HepG2 (cell line): ENCODE measurements around the gene WDR54. TPM values are rescaled to one million over a fixed set of nuclear protein-coding genes. Genes with fewer than 3 reads are reported as not detected.

ENCODE experiments used
- ESRRA ChIP-seq: sonication (generic); formaldehyde crosslinking; IDR thresholded peaks from 2 replicates; pipeline ENCODE4 v1.5.1; 2020; ENCODE audit warnings: mild to moderate bottlenecking, low read depth, missing genetic modification reagents
- IRF9 ChIP-seq: sonication (generic); formaldehyde crosslinking; IDR thresholded peaks from 2 replicates; pipeline ENCODE4 v1.8.0; 2022; ENCODE audit warnings: missing genetic modification reagents, mild to moderate bottlenecking, borderline replicate concordance
- POLR2AphosphoS5 ChIP-seq: IDR thresholded peaks from 2 replicates; pipeline ENCODE4 v1.6.1; 2012; ENCODE audit warnings: low read depth, low read length
- RBFOX2 ChIP-seq: fragments of 200-400 bp; formaldehyde crosslinking; IDR thresholded peaks from 2 replicates; pipeline ENCODE4 v1.6.1; 2017; ENCODE audit warnings: low read depth, mild to moderate bottlenecking, low read length
- RBM22 ChIP-seq: fragments of 200-400 bp; formaldehyde crosslinking; optimal IDR thresholded peaks from 2 replicates; pipeline ENCODE3; 2017; ENCODE audit warnings: mild to moderate bottlenecking, low read length, moderate library complexity
- TARDBP ChIP-seq: sonication (generic); formaldehyde crosslinking; IDR thresholded peaks from 2 replicates; pipeline ENCODE4 v1.8.0; 2022; ENCODE audit warnings: mild to moderate bottlenecking, missing genetic modification reagents
- THRA ChIP-seq: sonication (generic); formaldehyde crosslinking; IDR thresholded peaks from 2 replicates; pipeline ENCODE4 v1.4.0; 2020; ENCODE audit warnings: missing genetic modification reagents, borderline replicate concordance
- ZBTB49 ChIP-seq: sonication (generic); formaldehyde crosslinking; IDR thresholded peaks from 2 replicates; pipeline ENCODE4 v1.4.0; 2020; ENCODE audit warnings: missing genetic modification reagents, borderline replicate concordance
- ZNF234 ChIP-seq: sonication (generic); formaldehyde crosslinking; conservative IDR thresholded peaks from 2 replicates; pipeline ENCODE4 v1.5.1; 2020; ENCODE audit warnings: mild to moderate bottlenecking, missing genetic modification reagents
- ZNF33A ChIP-seq: sonication (generic); formaldehyde crosslinking; IDR thresholded peaks from 2 replicates; pipeline ENCODE4 v1.5.1; 2020; ENCODE audit warnings: missing genetic modification reagents, mild to moderate bottlenecking, moderate library complexity, borderline replicate concordance
- ZNF414 ChIP-seq: sonication (generic); formaldehyde crosslinking; IDR thresholded peaks from 2 replicates; pipeline ENCODE4 v1.5.0; 2020; ENCODE audit warnings: missing genetic modification reagents
- ZNF431 ChIP-seq: sonication (generic); formaldehyde crosslinking; IDR thresholded peaks from 2 replicates; pipeline ENCODE4 v1.9.0; 2022; ENCODE audit warnings: missing genetic modification reagents, low read depth, mild to moderate bottlenecking, borderline replicate concordance
- ZNF441 ChIP-seq: sonication (generic); formaldehyde crosslinking; IDR thresholded peaks from 2 replicates; pipeline ENCODE4 v1.7.0; 2021; ENCODE audit warnings: missing genetic modification reagents, borderline replicate concordance
- ZNF552 ChIP-seq: sonication (generic); formaldehyde crosslinking; IDR thresholded peaks from 2 replicates; pipeline ENCODE4 v1.9.0; 2022; ENCODE audit warnings: missing genetic modification reagents, mild to moderate bottlenecking, borderline replicate concordance
- ZNF563 ChIP-seq: sonication (generic); formaldehyde crosslinking; IDR thresholded peaks from 2 replicates; pipeline ENCODE4 v1.8.0; 2022; ENCODE audit warnings: mild to moderate bottlenecking, moderate library complexity, missing genetic modification reagents
- polyA plus RNA-seq, 8 experiments: library from polyadenylated mRNA; depleted of rRNA in 3 of 8; stranded (reverse) in 7 of 8; unstranded in 1 of 8; fragments of >200 nt; fragmentation: Illumina TruSeq in 4 of 8; extraction: Trizol in 4 of 8; gene quantifications; 2 replicates each; pipeline versions ENCODE4 v1.2.1 to v1.2.3, GENCODE V29; 2011 to 2016; ENCODE audit warnings: low read depth in 4 of 8, missing spikeins in 1 of 8, mixed read lengths in 1 of 8; ENCODE audit not compliant: insufficient read depth in 1 of 8
- total RNA-seq, 5 experiments: library from RNA; depleted of rRNA; stranded (reverse); fragments of >200 nt; fragmentation: Illumina TruSeq; extraction: Trizol; gene quantifications; 2 replicates each; pipeline ENCODE4 v1.2.3, GENCODE V29; 2016; ENCODE audit warnings: low read depth in 1 of 5

Gene WDR54
- total and polyA plus RNA-seq, 2 of the 13 experiments (the other 11 are each of a cell fraction or from before 2014, with no cell fraction given): 2.0 to 17.3 TPM

GRCh38 chr2:74425523-74425922, 4.0 kb downstream of the WDR54 start (continued):
- TF ChIP-seq ZNF431 (CRISPR knock-in tag) (no peak), ZNF33A (CRISPR knock-in tag) (no peak), THRA (CRISPR knock-in tag) (peak; percentile 51; the same call in 1 of the 2 replicates), IRF9 (CRISPR knock-in tag) (0 out of 2 replicates have a peak, but pooled peaks have one; percentile 40), ZBTB49 (CRISPR knock-in tag) (no peak), ZNF552 (CRISPR knock-in tag) (no peak), TARDBP (0 out of 2 replicates have a peak, but pooled peaks have one; percentile 47), RBFOX2 (0 out of 2 replicates have a peak, but pooled peaks have one; percentile 4), ESRRA (CRISPR knock-in tag) (no peak), POLR2AphosphoS5 (peak; percentile 15; the same call in 1 of the 2 replicates), ZNF414 (CRISPR knock-in tag) (no peak), ZNF234 (CRISPR knock-in tag) (no peak), RBM22 (peak; percentile 13), ZNF441 (CRISPR knock-in tag) (0 out of 2 replicates have a peak, but pooled peaks have one; percentile 8), ZNF563 (CRISPR knock-in tag) (no peak)
